ENCODE data around the gene MSL3B.

DNA sequence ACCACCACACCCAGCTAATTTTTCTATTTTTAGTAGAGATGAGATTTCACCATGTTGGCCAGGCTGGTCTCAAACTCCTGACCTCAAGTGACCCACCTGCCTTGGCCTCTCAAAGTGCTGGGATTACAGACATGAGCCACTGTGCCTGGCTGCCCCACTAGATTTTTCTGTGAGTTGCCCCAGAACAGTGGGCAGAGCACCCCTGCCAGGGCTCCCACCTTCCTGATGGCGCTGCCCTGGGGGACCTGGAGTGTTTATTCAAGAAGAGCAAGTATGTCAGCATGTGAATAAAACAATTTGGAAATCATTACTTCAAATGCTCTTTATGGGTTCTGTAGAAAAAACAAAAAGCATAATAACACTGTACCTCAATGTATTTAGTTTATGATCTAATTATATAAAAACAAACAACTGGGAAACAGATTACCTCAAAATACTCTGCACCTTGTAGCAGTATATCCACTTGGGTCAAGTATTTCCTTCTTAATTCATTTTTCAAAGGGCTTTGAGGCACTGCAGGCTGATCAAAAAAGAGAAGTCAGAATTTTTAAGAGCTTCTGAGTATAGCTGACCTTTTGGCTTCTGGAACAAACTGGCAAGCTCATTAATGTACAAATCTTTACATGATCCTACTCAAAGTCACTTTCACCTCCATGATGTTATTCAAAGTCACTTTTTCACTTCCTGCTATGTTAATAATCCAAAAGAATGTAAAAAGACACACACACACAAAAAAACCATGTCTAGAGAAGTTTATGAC is 22.7 kb downstream of the MSL3B start:
- TF ChIP-seq, protein P1, sequence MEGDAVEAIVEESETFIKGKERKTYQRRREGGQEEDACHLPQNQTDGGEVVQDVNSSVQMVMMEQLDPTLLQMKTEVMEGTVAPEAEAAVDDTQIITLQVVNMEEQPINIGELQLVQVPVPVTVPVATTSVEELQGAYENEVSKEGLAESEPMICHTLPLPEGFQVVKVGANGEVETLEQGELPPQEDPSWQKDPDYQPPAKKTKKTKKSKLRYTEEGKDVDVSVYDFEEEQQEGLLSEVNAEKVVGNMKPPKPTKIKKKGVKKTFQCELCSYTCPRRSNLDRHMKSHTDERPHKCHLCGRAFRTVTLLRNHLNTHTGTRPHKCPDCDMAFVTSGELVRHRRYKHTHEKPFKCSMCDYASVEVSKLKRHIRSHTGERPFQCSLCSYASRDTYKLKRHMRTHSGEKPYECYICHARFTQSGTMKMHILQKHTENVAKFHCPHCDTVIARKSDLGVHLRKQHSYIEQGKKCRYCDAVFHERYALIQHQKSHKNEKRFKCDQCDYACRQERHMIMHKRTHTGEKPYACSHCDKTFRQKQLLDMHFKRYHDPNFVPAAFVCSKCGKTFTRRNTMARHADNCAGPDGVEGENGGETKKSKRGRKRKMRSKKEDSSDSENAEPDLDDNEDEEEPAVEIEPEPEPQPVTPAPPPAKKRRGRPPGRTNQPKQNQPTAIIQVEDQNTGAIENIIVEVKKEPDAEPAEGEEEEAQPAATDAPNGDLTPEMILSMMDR (conservative IDR thresholded peaks at IDR 0.05; ENCODE audit: low read depth, low read length), result no peak
- TF ChIP-seq EZH2 (IDR thresholded peaks at IDR 0.05; ENCODE audit: borderline replicate concordance, low read depth, low read length, poor library complexity, severe bottlenecking), result no peak
